Activated naive CD4-positive, alpha-beta T cell (primary cell): Measurements from ENCODE around the gene CATSPERE.
"Not testable (repeated sequence)": the region's sequence is repeated elsewhere in the genome, so short reads cannot be mapped to it uniquely, and the experiment has no call there.

Experiments
- DNase-seq, 4 experiments: peaks; one replicate each; lab custom pipeline; 2025; lab: John Stamatoyannopoulos, UW

The CATSPERE gene

GRCh38 chr1:244664353-244664752 lies 203.3 kb downstream of the CATSPERE start:
- no peak for DNase-seq

GRCh38 chr1:244665771-244666217 lies 204.7 kb downstream of the CATSPERE start:
- DNase-seq, result no peak

GRCh38 chr1:244666672-244667418 lies 205.8 kb downstream of the CATSPERE start:
- DNase-seq, result not testable (repeated sequence)

- no peak for DNase-seq
Observed at GRCh38 chr1:244667797-244668196, 206.7 kb downstream of the CATSPERE start.

- DNase-seq, result no peak
Observed at GRCh38 chr1:244672946-244673682, 212.0 kb downstream of the CATSPERE start.

GRCh38 chr1:244674446-244674845 lies 213.4 kb downstream of the CATSPERE start:
- no peak for DNase-seq

GRCh38 chr1:244675167-244675566 lies 214.1 kb downstream of the CATSPERE start:
- DNase-seq, result no peak

- no peak for DNase-seq
Observed at GRCh38 chr1:244678697-244679096, 217.6 kb downstream of the CATSPERE start.

- no peak for DNase-seq
Observed at GRCh38 chr1:244680667-244681066, 219.6 kb downstream of the CATSPERE start.

- not testable (repeated sequence) for DNase-seq
Observed at GRCh38 chr1:244682087-244682486, 221.0 kb downstream of the CATSPERE start.
